ENCODE data around the gene TP53I11.

TP53I11 gene

GRCh38 chr11:44966694-44967093 lies 16.0 kb upstream of the TP53I11 start:
- H2AFZ ChIP-seq (ENCODE audit: low read length), result no peak overlapping the region

GRCh38 chr11:44964526-44965209 lies 14.0 kb upstream of the TP53I11 start:
- peaks cover 3% of the 10 kb centered on the region for H3K27me3 ChIP-seq (ENCODE audit: insufficient read depth, low read length)
- no peak overlapping the region for H3K4me2 ChIP-seq (ENCODE audit: low read length)
- H3K4me3 ChIP-seq (ENCODE audit: low read depth, low read length, poor library complexity, severe bottlenecking), result no peak overlapping the region
- H3K9ac ChIP-seq (ENCODE audit: low read length), result no peak overlapping the region
- H3K79me2 ChIP-seq (ENCODE audit: insufficient read depth, low read length), result no peaks in the 10 kb centered on the region
- no peaks in the 10 kb centered on the region for H3K4me1 ChIP-seq (ENCODE audit: insufficient read depth, low read length, severe bottlenecking)
- no peak for TF ChIP-seq EZH2 (IDR thresholded peaks at IDR 0.05; ENCODE audit: borderline replicate concordance, low read length)
- TF ChIP-seq, protein P1, sequence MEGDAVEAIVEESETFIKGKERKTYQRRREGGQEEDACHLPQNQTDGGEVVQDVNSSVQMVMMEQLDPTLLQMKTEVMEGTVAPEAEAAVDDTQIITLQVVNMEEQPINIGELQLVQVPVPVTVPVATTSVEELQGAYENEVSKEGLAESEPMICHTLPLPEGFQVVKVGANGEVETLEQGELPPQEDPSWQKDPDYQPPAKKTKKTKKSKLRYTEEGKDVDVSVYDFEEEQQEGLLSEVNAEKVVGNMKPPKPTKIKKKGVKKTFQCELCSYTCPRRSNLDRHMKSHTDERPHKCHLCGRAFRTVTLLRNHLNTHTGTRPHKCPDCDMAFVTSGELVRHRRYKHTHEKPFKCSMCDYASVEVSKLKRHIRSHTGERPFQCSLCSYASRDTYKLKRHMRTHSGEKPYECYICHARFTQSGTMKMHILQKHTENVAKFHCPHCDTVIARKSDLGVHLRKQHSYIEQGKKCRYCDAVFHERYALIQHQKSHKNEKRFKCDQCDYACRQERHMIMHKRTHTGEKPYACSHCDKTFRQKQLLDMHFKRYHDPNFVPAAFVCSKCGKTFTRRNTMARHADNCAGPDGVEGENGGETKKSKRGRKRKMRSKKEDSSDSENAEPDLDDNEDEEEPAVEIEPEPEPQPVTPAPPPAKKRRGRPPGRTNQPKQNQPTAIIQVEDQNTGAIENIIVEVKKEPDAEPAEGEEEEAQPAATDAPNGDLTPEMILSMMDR (IDR thresholded peaks at IDR 0.05; ENCODE audit: low read length), result no peak
- H3K9me3 ChIP-seq (ENCODE audit: low read length), result no peaks in the 10 kb centered on the region
- H2AFZ ChIP-seq (ENCODE audit: low read length), result no peak overlapping the region
- no peaks in the 10 kb centered on the region for H3K9me2 ChIP-seq (ENCODE audit: low read depth, low read length)
- H3F3A ChIP-seq (ENCODE audit: insufficient read depth, low read length), result no peaks in the 10 kb centered on the region
- H3K27ac ChIP-seq (ENCODE audit: low read depth, low read length, poor library complexity, severe bottlenecking), result no peak overlapping the region
- H4K20me1 ChIP-seq (ENCODE audit: insufficient read depth, low read length), result no peaks in the 10 kb centered on the region
- H3K36me3 ChIP-seq (ENCODE audit: insufficient read depth, low read length), result no peaks in the 10 kb centered on the region

More at GRCh38 chr11:44966694-44967093, 16.0 kb upstream of the TP53I11 start:
- H3K27me3 ChIP-seq (ENCODE audit: insufficient read depth, low read length), result peaks cover 3% of the 10 kb centered on the region
- H3K9me3 ChIP-seq (ENCODE audit: low read length), result no peaks in the 10 kb centered on the region
- no peak overlapping the region for H3K9ac ChIP-seq (ENCODE audit: low read length)
- no peak overlapping the region for H3K4me3 ChIP-seq (ENCODE audit: low read depth, low read length, poor library complexity, severe bottlenecking)
- H3K36me3 ChIP-seq (ENCODE audit: insufficient read depth, low read length), result no peaks in the 10 kb centered on the region
- H4K20me1 ChIP-seq (ENCODE audit: insufficient read depth, low read length), result no peaks in the 10 kb centered on the region
- no peaks in the 10 kb centered on the region for H3K9me2 ChIP-seq (ENCODE audit: low read depth, low read length)
- no peaks in the 10 kb centered on the region for H3F3A ChIP-seq (ENCODE audit: insufficient read depth, low read length)
- no peak overlapping the region for H3K27ac ChIP-seq (ENCODE audit: low read depth, low read length, poor library complexity, severe bottlenecking)
- no peak overlapping the region for H3K4me2 ChIP-seq (ENCODE audit: low read length)
- no peaks in the 10 kb centered on the region for H3K79me2 ChIP-seq (ENCODE audit: insufficient read depth, low read length)
- no peaks in the 10 kb centered on the region for H3K4me1 ChIP-seq (ENCODE audit: insufficient read depth, low read length, severe bottlenecking)
- no peak for TF ChIP-seq EZH2 (IDR thresholded peaks at IDR 0.05; ENCODE audit: borderline replicate concordance, low read length)
- TF ChIP-seq, protein P1 (IDR thresholded peaks at IDR 0.05; ENCODE audit: low read length), result no peak

DNA sequence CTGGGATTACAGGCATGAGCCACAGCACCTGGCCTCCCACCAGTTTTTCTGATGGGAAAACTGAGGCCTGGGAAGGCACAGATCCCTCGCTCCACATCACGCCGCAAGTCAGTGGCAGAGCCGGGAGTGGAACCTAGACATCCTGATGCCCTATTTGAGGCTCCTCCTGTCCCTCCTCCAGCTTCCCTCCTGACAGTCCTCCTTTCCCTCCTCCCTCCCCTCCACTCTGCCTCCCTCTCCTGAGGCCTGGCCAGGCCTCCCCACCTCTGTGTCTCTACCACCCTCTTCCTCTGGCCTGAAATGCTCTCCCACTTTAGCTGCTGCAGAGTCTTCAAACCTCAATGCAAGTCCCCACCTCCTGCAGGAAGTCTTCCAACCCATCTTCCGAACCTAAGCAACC lies 13.3 kb upstream of the TP53I11 start:
- Histone ChIP-seq H3K4me1 (ENCODE audit: insufficient read depth, low read length, severe bottlenecking) (no peaks in the 10 kb centered on the region), H3K79me2 (ENCODE audit: insufficient read depth, low read length) (no peaks in the 10 kb centered on the region), H3K4me3 (ENCODE audit: low read depth, low read length, poor library complexity, severe bottlenecking) (no peak overlapping the region), H4K20me1 (ENCODE audit: insufficient read depth, low read length) (no peaks in the 10 kb centered on the region), H3K4me2 (ENCODE audit: low read length) (no peak overlapping the region), H3K36me3 (ENCODE audit: insufficient read depth, low read length) (no peaks in the 10 kb centered on the region), H3K9ac (ENCODE audit: low read length) (no peak overlapping the region), H3K27me3 (ENCODE audit: insufficient read depth, low read length) (peaks cover 3% of the 10 kb centered on the region; the same call in 1 of the 2 replicates), H2AFZ (ENCODE audit: low read length) (no peak overlapping the region), H3K27ac (ENCODE audit: low read depth, low read length, poor library complexity, severe bottlenecking) (no peak overlapping the region), H3F3A (ENCODE audit: insufficient read depth, low read length) (no peaks in the 10 kb centered on the region), H3K9me2 (ENCODE audit: low read depth, low read length) (no peaks in the 10 kb centered on the region), H3K9me3 (ENCODE audit: low read length) (no peaks in the 10 kb centered on the region)
- no peak for TF ChIP-seq EZH2 (IDR thresholded peaks at IDR 0.05; ENCODE audit: borderline replicate concordance, low read length)
- TF ChIP-seq, protein P1 (IDR thresholded peaks at IDR 0.05; ENCODE audit: low read length), result no peak

Data from OCI-LY1 (cell line).